Mesendoderm (in vitro differentiated cells): ENCODE measurements around the gene COL25A1.

ENCODE experiments used
- DNase-seq: peaks from one replicate; pipeline ENCODE4 v3.0.0; 2013
- H2AK5ac ChIP-seq: 2 replicates; pipeline ENCODE4 v1.6.1; 2013; ENCODE audit warnings: low read length, inconsistent platforms
- H2BK120ac ChIP-seq: 2 replicates; pipeline ENCODE4 v1.6.1; 2013; ENCODE audit warnings: low read depth, mild to moderate bottlenecking, low read length, moderate library complexity, mixed read lengths
- H2BK15ac ChIP-seq: replicated peaks from 2 replicates; pipeline ENCODE4 v1.6.1; 2013; ENCODE audit warnings: low read depth, mild to moderate bottlenecking, moderate library complexity
- H2BK5ac ChIP-seq: 2 replicates; pipeline ENCODE4 v1.6.1; 2013; ENCODE audit warnings: low read length, inconsistent platforms
- H3K18ac ChIP-seq: 2 replicates; pipeline ENCODE4 v1.6.1; 2013; ENCODE audit warnings: mild to moderate bottlenecking, low read length, mixed read lengths
- H3K23ac ChIP-seq: one replicate; pipeline ENCODE4 v1.6.1; 2013; ENCODE audit warnings: low read length
- H3K27ac ChIP-seq: 2 replicates; pipeline ENCODE4 v1.5.1; 2013; ENCODE audit warnings: low read depth, mild to moderate bottlenecking, inconsistent platforms, low read length, moderate library complexity
- H3K27me3 ChIP-seq: 2 replicates; pipeline ENCODE4 v1.6.1; 2013; ENCODE audit warnings: low read length, control low read depth, mild to moderate bottlenecking, inconsistent platforms; ENCODE audit not compliant: insufficient read depth, poor library complexity
- H3K36me3 ChIP-seq: 2 replicates; pipeline ENCODE4 v1.6.1; 2013; ENCODE audit warnings: low read length, inconsistent platforms; ENCODE audit not compliant: control insufficient read depth, insufficient read depth
- H3K4ac ChIP-seq: one replicate; pipeline ENCODE4 v1.6.1; 2013; ENCODE audit warnings: low read depth, mild to moderate bottlenecking, low read length, moderate library complexity
- H3K4me1 ChIP-seq: 2 replicates; pipeline ENCODE4 v1.6.1; 2013; ENCODE audit warnings: low read depth, low read length, inconsistent platforms; ENCODE audit not compliant: control insufficient read depth
- H3K4me2 ChIP-seq: 2 replicates; pipeline ENCODE4 v1.6.1; 2013; ENCODE audit warnings: low read length
- H3K4me3 ChIP-seq: 2 replicates; pipeline ENCODE4 v1.5.1; 2013; ENCODE audit warnings: mild to moderate bottlenecking, low read length
- H3K56ac ChIP-seq: one replicate; pipeline ENCODE4 v1.6.1; 2013; ENCODE audit warnings: low read length
- H3K79me1 ChIP-seq: 2 replicates; pipeline ENCODE4 v1.6.1; 2013; ENCODE audit warnings: low read length, inconsistent platforms
- H3K79me2 ChIP-seq: 2 replicates; pipeline ENCODE4 v1.6.1; 2013; ENCODE audit warnings: mild to moderate bottlenecking, low read length; ENCODE audit not compliant: control insufficient read depth, insufficient read depth
- H3K9ac ChIP-seq: 2 replicates; pipeline ENCODE4 v1.6.1; 2013; ENCODE audit warnings: low read length, inconsistent platforms
- H4K5ac ChIP-seq: one replicate; pipeline ENCODE4 v1.6.1; 2013; ENCODE audit warnings: low read length
- H4K8ac ChIP-seq: one replicate; pipeline ENCODE4 v1.6.1; 2013; ENCODE audit warnings: low read depth, mild to moderate bottlenecking, control low read depth, low read length, moderate library complexity
- WGBS: extraction: QIAGEN DNeasy Blood & Tissue Kit; methylation state at CpG from one replicate; pipeline ENCODE4 v1.1.7; 2013; ENCODE audit warnings: low lambda C conversion rate, missing lambda C conversion rate; ENCODE audit not compliant: insufficient coverage; ENCODE audit errors: extremely low coverage; 5-methylcytosine and 5-hydroxymethylcytosine counted together

The COL25A1 gene

DNA sequence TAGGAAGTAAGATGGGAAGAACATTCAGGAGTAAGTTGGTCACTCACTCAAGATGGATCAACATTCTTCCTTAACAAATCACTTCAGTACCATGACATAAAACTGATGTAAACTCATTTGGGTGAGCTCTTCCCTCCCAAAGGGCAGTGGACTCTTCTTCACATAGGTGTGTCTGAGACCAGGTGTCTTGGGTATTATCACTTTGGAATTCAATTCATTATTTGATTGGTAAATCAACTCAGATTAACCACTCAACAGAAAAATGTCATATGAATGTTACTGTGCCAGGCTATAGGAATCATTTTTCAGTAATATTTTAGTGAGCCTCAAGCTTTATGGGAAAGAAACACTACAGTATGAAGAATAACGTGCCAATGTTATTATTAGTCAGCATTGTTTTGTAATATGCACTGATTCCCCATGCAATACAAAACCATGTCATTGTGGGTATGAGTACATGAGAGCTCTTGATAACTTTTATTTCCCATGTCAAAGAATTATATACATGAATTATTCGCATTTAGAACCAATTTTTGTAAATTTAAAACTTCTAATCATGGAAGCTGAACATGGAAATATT is 481.0 kb downstream of the COL25A1 start:
- Histone ChIP-seq H3K4ac (no peak overlapping the region), H3K36me3 (no peaks in the 10 kb centered on the region), H2BK15ac (no peak overlapping the region), H3K23ac (no peak overlapping the region), H2BK120ac (no peak overlapping the region), H3K4me1 (no peaks in the 10 kb centered on the region), H3K79me1 (no peaks in the 10 kb centered on the region), H3K56ac (no peak overlapping the region), H3K27ac (no peak overlapping the region), H2AK5ac (no peak overlapping the region), H4K5ac (no peak overlapping the region), H2BK5ac (no peak overlapping the region), H3K79me2 (no peaks in the 10 kb centered on the region), H3K9ac (no peak overlapping the region), H4K8ac (no peak overlapping the region), H3K18ac (no peak overlapping the region), H3K4me2 (no peak overlapping the region), H3K4me3 (no peak overlapping the region), H3K27me3 (no peaks in the 10 kb centered on the region)
- WGBS, result no CpG with 5 or more reads among the region's 2 CpGs
- no peak for DNase-seq

- Histone ChIP-seq H3K56ac (no peak overlapping the region), H2BK15ac (no peak overlapping the region), H2BK120ac (no peak overlapping the region), H3K9ac (no peak overlapping the region), H2BK5ac (no peak overlapping the region), H3K79me2 (no peaks in the 10 kb centered on the region), H4K5ac (no peak overlapping the region), H3K27ac (no peak overlapping the region), H3K23ac (no peak overlapping the region), H3K4me3 (no peak overlapping the region), H4K8ac (no peak overlapping the region), H2AK5ac (no peak overlapping the region), H3K36me3 (no peaks in the 10 kb centered on the region), H3K4me1 (no peaks in the 10 kb centered on the region), H3K4ac (no peak overlapping the region), H3K4me2 (no peak overlapping the region), H3K79me1 (no peaks in the 10 kb centered on the region), H3K27me3 (no peaks in the 10 kb centered on the region), H3K18ac (no peak overlapping the region)
- WGBS, result no CpG with 5 or more reads among the region's 1 CpG
- no peak for DNase-seq
These were observed 481.7 kb downstream of the COL25A1 start for GRCh38 chr4:108820492-108821350.

GRCh38 chr4:108814326-108814725 is 488.1 kb downstream of the COL25A1 start:
- Histone ChIP-seq H3K23ac (no peak overlapping the region), H3K4me2 (no peak overlapping the region)
- no CpG with 5 or more reads among the region's 4 CpGs for WGBS

DNA sequence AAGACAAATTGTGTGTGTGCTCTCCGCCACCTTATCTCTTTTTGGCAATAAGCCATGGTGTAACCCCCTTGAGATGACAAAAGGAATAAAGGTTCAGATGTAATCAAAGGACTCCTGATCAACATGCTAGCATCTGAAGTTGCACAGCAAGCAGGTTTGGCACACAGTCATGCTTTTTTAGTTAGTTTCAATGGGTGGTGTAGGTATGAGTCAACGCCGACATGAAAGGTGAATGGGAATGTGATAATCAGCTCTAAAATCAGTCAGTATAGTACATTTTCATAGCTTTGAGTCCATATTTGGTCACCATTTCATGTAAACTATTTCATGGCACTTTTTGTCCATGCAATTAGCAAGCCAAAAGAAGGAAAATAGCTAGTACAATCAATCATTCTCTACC is 489.2 kb downstream of the COL25A1 start:
- no CpG with 5 or more reads among the region's 3 CpGs for WGBS

More at GRCh38 chr4:108814326-108814725, 488.1 kb downstream of the COL25A1 start:
- no peak overlapping the region for H3K4me3 ChIP-seq
- no peak overlapping the region for H2AK5ac ChIP-seq
- H4K5ac ChIP-seq, result no peak overlapping the region
- no peak overlapping the region for H4K8ac ChIP-seq
- H3K79me2 ChIP-seq, result no peaks in the 10 kb centered on the region
- no peak overlapping the region for H3K18ac ChIP-seq
- no peaks in the 10 kb centered on the region for H3K36me3 ChIP-seq
- no peak overlapping the region for H3K9ac ChIP-seq
- H3K79me1 ChIP-seq, result no peaks in the 10 kb centered on the region
- no peak overlapping the region for H3K56ac ChIP-seq
- H3K27me3 ChIP-seq, result no peaks in the 10 kb centered on the region
- H3K4ac ChIP-seq, result no peak overlapping the region
- H2BK120ac ChIP-seq, result no peak overlapping the region
- H3K27ac ChIP-seq, result no peak overlapping the region
- DNase-seq, result no peak
- no peaks in the 10 kb centered on the region for H3K4me1 ChIP-seq
- H2BK15ac ChIP-seq, result no peak overlapping the region
- no peak overlapping the region for H2BK5ac ChIP-seq

GRCh38 chr4:108811486-108811885 is 491.0 kb downstream of the COL25A1 start:
- H3K4me1 ChIP-seq, result no peaks in the 10 kb centered on the region

More for the DNA sequence above, 489.2 kb downstream of the COL25A1 start:
- no peak for DNase-seq
- no peak overlapping the region for H2AK5ac ChIP-seq
- H2BK5ac ChIP-seq, result no peak overlapping the region
- no peaks in the 10 kb centered on the region for H3K4me1 ChIP-seq
- no peak overlapping the region for H3K9ac ChIP-seq
- H2BK15ac ChIP-seq, result no peak overlapping the region
- H3K23ac ChIP-seq, result no peak overlapping the region
- no peaks in the 10 kb centered on the region for H3K27me3 ChIP-seq
- H3K4ac ChIP-seq, result no peak overlapping the region
- H4K8ac ChIP-seq, result no peak overlapping the region
- no peak overlapping the region for H3K27ac ChIP-seq
- H3K56ac ChIP-seq, result no peak overlapping the region
- H3K18ac ChIP-seq, result no peak overlapping the region
- no peaks in the 10 kb centered on the region for H3K79me2 ChIP-seq
- H3K4me2 ChIP-seq, result no peak overlapping the region
- H3K36me3 ChIP-seq, result no peaks in the 10 kb centered on the region
- no peak overlapping the region for H2BK120ac ChIP-seq
- no peaks in the 10 kb centered on the region for H3K79me1 ChIP-seq
- no peak overlapping the region for H3K4me3 ChIP-seq
- H4K5ac ChIP-seq, result no peak overlapping the region

More at GRCh38 chr4:108811486-108811885, 491.0 kb downstream of the COL25A1 start:
- no peaks in the 10 kb centered on the region for H3K27me3 ChIP-seq
- H3K27ac ChIP-seq, result no peak overlapping the region
- no peak overlapping the region for H3K4me2 ChIP-seq
- H3K79me1 ChIP-seq, result no peaks in the 10 kb centered on the region
- no peak for DNase-seq
- no peak overlapping the region for H3K4me3 ChIP-seq
- H2BK15ac ChIP-seq, result no peak overlapping the region
- no peak overlapping the region for H3K4ac ChIP-seq
- H3K79me2 ChIP-seq, result no peaks in the 10 kb centered on the region
- H3K9ac ChIP-seq, result no peak overlapping the region
- H3K36me3 ChIP-seq, result no peaks in the 10 kb centered on the region
- no peak overlapping the region for H3K56ac ChIP-seq
- H2BK120ac ChIP-seq, result no peak overlapping the region
- WGBS, result no CpG with 5 or more reads among the region's 1 CpG
- no peak overlapping the region for H2AK5ac ChIP-seq
- no peak overlapping the region for H4K5ac ChIP-seq
- no peak overlapping the region for H3K18ac ChIP-seq
- H3K23ac ChIP-seq, result no peak overlapping the region
- H2BK5ac ChIP-seq, result no peak overlapping the region
- no peak overlapping the region for H4K8ac ChIP-seq
